Neural progenitor cell (in vitro differentiated cells): ENCODE measurements around the gene ZNF280D.

ENCODE experiments used
- CTCF ChIP-seq: fragments of 200-600 bp; sonication (generic); IDR thresholded peaks from 2 replicates; pipeline ENCODE4 v1.5.1; 2017; ENCODE audit warnings: antibody characterized with exemption, mild to moderate bottlenecking
- EZH2 ChIP-seq: fragments of 200-600 bp; sonication (generic); IDR thresholded peaks from 2 replicates; pipeline ENCODE4 v1.6.1; 2017; ENCODE audit warnings: antibody characterized with exemption, mild to moderate bottlenecking, moderate library complexity

DNA sequence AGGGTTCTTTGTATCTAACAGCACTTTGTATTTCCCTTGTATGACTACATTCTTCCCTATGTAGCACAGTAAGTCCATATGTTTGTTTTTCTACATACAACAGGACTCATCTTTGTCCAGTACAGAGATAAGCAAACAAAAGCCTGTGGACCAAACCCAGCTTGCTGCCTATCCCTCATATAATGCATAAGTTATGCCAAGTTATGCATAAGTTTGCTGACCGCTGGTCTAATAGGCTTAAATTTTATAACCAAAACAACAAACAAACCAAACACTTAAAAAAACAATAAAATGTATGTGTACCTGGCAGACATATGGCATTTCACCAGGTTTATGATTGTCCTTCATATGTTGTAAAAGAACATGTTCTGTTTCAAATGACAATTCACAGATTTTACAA is 56.0 kb downstream of the ZNF280D start:
- TF ChIP-seq EZH2 (no peak), CTCF (no peak)
